Activated T-cell treated with anti-CD3 and anti-CD28 coated beads for 48 hours (primary cell): ENCODE measurements around the gene OR6T1.

Source experiments
- DNase-seq: peaks from one replicate; pipeline ENCODE4 v3.0.0-alpha.2; 2020; ENCODE audit warnings: low read depth

The OR6T1 gene, protein sequence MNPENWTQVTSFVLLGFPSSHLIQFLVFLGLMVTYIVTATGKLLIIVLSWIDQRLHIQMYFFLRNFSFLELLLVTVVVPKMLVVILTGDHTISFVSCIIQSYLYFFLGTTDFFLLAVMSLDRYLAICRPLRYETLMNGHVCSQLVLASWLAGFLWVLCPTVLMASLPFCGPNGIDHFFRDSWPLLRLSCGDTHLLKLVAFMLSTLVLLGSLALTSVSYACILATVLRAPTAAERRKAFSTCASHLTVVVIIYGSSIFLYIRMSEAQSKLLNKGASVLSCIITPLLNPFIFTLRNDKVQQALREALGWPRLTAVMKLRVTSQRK

DNA sequence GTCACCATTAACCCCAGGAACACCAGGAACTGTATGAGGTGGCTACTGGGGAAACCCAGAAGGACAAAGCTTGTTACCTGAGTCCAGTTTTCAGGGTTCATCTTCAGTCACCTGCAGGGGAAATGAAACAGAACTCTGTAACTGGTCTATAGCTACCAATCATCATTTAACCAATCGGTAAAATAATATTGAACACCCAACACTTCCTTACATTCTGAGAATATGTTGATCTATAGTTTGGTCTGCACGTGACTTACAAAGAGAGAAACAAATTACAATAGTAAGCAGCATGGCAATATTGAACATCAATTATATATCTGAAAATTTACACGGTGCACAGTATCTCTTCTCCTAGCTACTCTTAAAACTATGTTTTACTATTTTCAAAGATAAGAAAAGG lies at the start of gene OR6T1:
OR6T1 (minus strand) TSS at position 101 of the 400 bp plus-strand sequence; CDS start at position 101, 0 bp downstream.
- no peak for DNase-seq

DNA sequence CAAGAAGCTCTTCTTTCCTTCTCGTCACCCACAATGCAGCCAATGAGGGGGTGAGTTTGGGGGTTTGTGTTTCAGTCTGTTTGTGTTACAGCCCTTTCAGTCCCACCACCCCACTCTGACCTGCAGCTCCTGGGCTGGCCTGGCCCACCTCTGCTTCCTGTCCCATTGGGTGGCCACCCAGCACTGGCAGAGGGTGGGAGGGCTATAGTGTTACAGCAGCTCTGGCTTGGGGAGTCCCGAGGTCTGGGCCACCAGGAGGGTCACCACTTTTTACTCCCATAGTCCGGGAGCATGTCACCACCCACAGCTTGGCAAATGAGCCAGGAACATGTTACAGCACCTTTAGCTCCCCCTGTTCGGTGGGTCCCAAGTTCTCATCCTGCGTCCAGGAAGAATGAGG lies 35.7 kb upstream of the OR6T1 start:
- DNase-seq: no peak

DNA sequence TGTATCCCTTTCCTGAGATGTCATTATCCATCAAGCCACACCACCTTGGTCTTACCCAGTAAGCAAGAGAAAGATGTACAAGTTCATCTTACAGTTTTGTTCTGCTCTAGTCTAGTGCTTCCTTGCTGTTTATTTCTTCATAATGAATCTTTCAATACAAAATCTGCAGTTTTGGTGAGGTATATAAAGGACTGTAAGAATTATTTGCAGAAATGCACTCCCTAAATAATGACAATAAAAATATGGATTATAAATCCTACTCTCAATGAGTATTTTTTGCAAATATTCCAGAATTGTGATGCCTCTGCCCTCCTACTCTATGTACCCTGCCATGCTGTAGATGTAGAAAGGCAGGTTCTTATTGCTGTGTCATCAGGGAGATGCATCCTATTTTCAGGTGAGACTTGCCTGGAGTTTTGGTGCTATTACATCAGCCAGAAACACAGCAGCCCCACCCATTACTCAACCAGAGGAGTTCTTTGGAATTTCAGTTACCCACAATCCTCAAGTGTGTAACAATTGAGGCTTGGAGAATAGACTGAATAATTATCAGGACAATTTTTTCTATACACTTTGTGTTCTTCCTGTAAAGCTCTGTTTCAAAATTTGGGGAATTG lies 34.2 kb upstream of the OR6T1 start, which contains the start of gene OR10S1:
OR10S1 (minus strand) TSS at position 51 of the 617 bp plus-strand sequence. CDS start 117 bp downstream, outside the sequence.
- DNase-seq: no peak

DNA sequence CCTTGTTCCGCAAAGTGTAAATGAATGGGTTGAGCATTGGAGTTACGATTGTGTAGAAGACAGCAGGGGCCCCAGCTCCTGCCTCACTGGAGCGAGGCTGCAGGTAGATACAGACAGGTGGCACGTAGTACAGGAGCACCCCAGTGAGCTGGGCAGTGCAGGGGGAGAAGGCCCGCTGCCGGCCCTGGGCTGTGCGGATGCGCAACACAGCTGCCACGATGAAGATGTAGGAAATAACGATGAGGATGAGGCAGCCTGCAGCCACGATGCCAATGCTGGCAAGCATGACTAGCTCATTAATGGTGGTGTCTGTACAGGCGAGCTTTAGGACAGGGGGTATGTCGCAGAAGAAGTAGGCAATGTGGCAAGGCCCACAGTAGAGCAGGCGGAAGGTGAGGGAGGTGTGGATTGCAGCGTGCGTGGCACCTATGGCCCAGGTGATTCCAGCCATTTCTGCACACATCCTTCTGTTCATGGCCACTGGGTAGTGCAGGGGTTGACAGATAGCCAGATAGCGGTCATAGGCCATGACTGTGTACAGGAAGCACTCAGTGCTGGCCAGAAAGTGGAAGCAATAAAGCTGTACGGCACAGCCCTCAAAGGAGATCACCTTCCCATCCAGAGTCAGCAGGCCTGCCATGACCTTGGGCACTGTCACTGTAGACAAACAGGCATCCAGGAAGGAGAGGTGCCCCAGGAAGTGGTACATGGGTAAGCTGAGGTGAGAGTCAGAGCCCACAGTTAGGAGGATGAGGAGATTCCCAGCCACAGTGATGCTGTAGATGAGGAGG lies 33.3 kb upstream of the OR6T1 start:
- no peak for DNase-seq

DNA sequence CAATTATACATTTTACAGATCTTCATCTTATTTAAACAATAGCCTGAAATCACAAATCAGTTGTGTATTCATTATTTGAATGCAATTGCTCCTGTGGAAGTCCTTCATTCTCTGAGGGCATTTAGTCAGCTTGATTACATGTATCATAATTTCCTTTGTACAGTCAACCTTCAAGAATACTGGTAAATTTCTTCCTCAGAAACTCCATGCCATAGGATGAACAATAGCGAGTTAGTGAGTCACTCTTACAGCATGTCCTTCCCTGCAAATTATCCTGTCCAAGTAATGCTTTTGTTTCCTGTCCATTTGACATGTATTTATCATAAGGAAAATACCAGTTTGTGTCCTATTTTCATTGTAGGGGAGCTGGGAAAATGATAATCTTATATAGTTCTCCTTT lies 30.2 kb upstream of the OR6T1 start:
- DNase-seq: no peak

DNA sequence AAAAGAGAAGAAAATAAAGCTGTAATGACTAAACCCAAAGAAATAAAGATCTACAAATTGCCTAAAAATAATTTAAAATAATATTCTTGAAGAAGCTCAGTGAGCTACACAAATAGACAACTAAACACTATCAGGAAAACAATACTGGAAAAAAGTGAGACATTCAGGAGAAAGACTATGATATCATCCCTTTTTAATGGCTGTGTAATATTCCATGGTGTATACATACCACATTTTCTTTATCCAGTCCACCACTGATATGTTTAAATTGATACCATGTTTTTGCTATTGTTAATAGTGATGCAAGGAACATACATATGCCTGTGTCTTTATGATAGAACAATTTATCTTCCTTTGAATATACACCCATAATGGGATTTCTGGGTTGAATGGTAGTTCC lies 13.1 kb upstream of the OR6T1 start:
- DNase-seq: no peak

DNA sequence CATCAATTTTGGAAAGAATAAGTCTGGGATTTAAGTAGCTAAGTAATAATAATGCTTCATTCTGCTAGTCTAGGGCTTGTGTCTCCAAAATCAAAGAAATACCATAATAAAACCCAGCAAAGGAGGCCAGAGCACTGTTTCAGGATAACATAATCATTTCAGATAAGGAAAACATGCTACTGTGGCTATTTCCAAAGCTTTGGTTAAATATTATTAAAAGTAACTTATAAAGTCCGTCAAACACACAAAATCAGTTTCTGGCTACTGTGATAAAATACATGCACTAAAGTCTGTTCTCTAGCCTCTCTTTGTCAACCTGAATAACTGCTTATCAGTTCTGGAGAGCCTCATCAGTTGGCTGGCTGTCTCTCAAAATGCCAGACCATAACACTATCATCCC lies 1.5 kb upstream of the OR6T1 start:
- DNase-seq: no peak

DNA sequence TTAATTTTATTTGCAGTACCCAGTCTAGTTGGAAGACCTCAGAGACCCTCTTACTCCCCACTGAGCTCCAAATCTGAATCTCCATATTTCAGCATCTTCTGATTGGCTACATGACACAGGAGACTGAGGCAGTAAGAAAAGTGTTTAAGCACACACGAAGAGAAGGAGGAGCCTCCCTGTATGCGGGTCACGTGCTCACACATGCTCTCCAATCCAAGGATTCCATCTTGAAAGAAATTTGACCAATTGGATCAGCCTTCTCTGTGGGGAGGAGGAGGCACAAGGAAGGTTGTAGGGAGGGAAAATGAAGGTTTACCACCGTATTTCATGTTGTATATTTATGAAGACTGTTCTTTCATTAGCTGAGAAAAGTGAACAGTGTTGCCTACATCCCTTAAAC lies 1.2 kb downstream of the OR6T1 start:
- no peak for DNase-seq

DNA sequence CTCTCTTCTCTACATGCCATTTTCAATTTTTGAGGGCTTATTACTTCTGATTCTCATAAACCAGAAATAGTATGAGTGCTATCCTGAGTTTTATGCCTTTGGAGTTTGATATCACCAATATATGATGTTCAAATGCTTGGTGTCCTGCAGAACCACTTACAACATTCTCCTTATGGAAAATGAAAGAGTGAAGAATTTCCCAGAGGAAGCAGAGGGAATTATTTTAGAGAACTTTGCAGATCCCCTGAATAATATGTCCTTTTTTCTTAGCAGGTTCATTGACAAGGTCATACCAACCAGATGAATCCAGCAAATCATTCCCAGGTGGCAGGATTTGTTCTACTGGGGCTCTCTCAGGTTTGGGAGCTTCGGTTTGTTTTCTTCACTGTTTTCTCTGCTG lies 4.3 kb downstream of the OR6T1 start, which contains the start of gene OR4D5:
OR4D5 (plus strand) TSS at position 301 of the 400 bp plus-strand sequence; CDS start at position 301, 0 bp downstream.
- no peak for DNase-seq

DNA sequence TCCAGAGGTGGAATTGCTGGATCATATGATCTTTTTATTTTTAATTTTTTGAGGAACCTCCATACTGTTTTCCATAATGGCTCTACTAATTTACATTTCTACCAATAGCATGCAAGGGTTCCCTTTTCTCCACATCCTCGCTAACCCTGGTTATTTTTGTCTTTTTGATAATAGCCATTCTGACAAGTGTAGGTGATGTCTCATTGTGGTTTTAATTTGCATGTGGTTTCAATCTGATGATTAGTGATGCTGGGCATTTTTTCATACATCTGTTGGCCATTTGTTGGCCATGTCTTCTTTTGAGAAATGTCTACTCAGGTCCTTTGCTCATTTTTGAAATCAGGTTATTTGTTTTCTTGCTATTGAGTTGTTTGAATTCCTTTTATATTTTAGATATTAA lies 19.6 kb downstream of the OR6T1 start:
- DNase-seq: no peak

DNA sequence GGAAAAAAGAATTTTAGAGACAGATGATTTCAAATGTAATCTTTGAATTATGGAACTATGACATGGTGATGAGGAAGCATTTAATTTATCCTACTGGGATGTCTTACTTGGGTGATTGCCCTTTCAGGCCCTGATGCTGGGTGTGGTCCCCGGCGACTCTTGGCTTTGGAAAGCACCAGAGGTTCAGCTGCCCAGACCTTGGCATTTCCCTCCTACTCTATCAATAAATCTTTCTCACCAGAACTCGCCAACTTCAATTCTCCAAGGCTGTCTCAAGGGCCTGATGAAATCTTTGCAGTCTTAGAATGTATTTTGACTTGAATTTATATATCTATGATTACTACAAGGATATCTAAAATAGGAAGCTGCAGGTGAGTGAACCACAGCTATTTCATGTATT lies 22.7 kb downstream of the OR6T1 start:
- DNase-seq: no peak

DNA sequence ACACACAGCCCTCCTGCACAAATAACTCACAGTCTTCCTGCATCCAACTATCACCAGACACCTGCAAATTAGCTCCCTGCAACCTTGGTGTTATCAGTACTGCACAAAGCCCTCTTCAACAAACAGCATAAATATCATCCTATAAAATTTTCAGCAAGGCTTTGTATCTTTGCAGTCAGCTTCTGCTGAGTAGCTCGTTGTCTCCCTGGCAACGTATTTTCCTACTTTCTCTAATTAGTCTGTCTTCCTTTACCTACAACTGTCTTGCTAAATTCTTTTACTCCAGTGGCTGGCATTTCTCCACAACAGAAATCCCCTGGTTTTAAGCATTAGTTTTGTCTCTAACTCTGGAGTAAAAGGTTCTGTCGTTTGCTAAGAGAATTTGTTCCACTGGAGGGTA lies 37.8 kb downstream of the OR6T1 start:
- DNase-seq: no peak

DNA sequence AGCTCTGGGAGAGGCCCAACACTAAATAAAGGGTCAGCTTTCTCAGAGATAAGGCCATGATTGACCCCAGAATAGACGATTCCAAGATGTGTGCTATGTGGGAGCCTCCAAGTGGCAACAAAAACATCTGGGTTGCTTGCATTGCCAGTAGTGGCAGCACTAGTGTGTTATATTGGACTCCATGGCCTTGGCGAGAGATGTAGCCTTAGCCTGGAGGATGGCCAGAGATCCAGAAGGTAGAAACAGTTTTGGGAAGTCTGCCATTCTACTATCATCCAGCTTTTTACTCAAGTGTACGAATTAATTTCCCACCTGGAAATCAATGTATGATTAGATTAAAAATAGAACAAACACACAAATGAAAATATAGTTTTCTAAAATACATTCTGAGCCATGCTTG lies 38.7 kb downstream of the OR6T1 start:
- no peak for DNase-seq

DNA sequence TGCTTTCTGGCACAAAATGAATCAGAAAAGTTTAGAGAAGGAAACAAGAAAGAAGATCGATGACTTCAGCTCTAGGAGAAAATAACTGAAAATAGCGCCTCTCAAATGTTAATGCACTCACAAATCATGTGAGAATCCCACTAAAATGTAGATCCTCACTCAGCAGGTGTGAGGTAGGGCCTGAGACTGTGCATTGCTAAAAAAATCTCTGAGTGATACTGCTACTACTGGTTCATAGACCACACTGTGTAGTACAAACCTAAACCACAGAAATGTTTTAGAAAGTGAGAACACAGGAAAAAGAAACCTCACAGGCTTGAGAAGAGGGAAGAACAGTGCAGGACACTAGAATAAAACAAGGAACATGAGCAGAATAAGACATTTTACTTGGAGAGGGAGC lies 39.7 kb downstream of the OR6T1 start:
- no peak for DNase-seq

DNA sequence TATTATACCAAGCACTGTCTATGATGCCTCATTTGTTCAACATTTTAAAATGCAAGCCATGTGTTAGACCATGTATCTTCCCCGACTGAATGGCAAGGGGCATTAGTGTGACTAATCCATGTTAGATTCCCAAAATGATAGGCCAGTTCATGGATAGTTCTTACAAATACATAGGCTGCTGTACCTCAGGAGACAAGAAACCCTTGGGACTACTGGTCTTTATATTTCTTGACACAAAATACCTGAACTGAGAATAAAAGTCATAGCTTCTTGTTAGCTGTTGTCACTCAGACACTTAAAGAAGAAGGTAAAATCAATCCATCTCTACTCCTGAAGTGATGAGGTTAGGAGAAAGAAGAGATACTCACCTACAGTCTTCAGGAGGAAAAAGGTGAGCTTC lies 41.8 kb downstream of the OR6T1 start, which contains the start of gene OR8D4:
OR8D4 (plus strand) TSS at position 301 of the 400 bp plus-strand sequence. CDS start 4,265 bp downstream, outside the sequence.
- DNase-seq: no peak

DNA sequence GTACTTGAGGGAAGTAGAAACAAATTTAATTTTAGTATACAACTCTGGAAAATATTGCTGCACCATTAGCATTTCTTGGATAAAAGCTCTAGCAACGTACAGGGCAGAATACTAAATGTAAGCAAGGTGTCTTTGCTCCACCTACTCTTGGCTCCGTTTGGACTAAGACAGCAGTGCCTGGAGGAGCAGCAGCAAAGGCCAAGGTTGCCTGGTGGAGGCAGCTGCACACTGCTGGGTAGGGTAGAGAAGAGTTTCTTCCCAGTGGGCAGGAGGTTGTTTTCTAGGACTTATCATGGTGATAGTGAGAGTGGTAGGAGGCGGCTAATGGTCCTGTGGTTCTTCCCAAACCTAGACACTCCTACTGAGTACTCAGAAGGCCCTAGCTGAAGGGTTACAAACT lies 43.8 kb downstream of the OR6T1 start:
- no peak for DNase-seq
